IMR-90 (cell line): ENCODE data around the gene SKAP1. TPM values are rescaled to one million over a fixed set of nuclear protein-coding genes. Genes with fewer than 3 reads are reported as not detected.

ENCODE experiments used
- ATAC-seq: fragments of 200-7000 bp; cut with Tn5 transposase; 2 replicates; pipeline ENCODE4 v1.9.1; 2020; ENCODE audit warnings: low read depth, mild to moderate bottlenecking, moderate library complexity
- BruUV-seq: library from RNA; stranded (reverse); fragments of 400-500 nt; replicated peaks from 2 replicates; lab custom pipeline; 2021; lab: Mats Ljungman, UMichigan
- CTCF ChIA-PET: fragments of 300-600 bp; formaldehyde crosslinking; extraction: SDS; loops from one replicate; lab custom pipeline; 2021; ENCODE audit warnings: antibody characterized with exemption; lab: Yijun Ruan, JAX
- POLR2A ChIA-PET: fragments of 300-600 bp; sonication (Branson Sonifier 250); formaldehyde crosslinking; loops from one replicate; lab custom pipeline; 2022; ENCODE audit warnings: antibody characterized with exemption; ENCODE audit not compliant: unreplicated experiment; lab: Charles Lee
- DNase-seq: peaks from one replicate; pipeline ENCODE4 v3.0.0; 2013
- H2AFZ ChIP-seq: replicated peaks from 2 replicates; pipeline ENCODE3; 2013; ENCODE audit warnings: low read length, mild to moderate bottlenecking; ENCODE audit not compliant: poor library complexity
- H2AK5ac ChIP-seq: 2 replicates; pipeline ENCODE4 v1.6.1; 2013; ENCODE audit warnings: low read depth, low read length, inconsistent platforms
- H2AK9ac ChIP-seq: replicated peaks from 2 replicates; pipeline ENCODE3; 2013; ENCODE audit warnings: mild to moderate bottlenecking, low read depth, low read length, moderate library complexity; ENCODE audit not compliant: poor library complexity
- H2BK120ac ChIP-seq: 2 replicates; pipeline ENCODE4 v1.6.1; 2013; ENCODE audit warnings: low read depth, low read length, inconsistent platforms
- H2BK15ac ChIP-seq: 3 replicates; pipeline ENCODE4 v1.6.1; 2013; ENCODE audit warnings: low read depth, low read length, inconsistent platforms
- H2BK20ac ChIP-seq: 2 replicates; pipeline ENCODE4 v1.6.1; 2013; ENCODE audit warnings: low read depth, mild to moderate bottlenecking, inconsistent platforms, low read length, moderate library complexity
- H2BK5ac ChIP-seq: 2 replicates; pipeline ENCODE4 v1.6.1; 2013; ENCODE audit warnings: mild to moderate bottlenecking, low read depth, low read length, inconsistent platforms; ENCODE audit not compliant: poor library complexity, severe bottlenecking
- H3K14ac ChIP-seq: replicated peaks from 2 replicates; pipeline ENCODE4 v1.6.1; 2013; ENCODE audit warnings: low read depth, low read length, inconsistent platforms
- H3K18ac ChIP-seq: 2 replicates; pipeline ENCODE4 v1.6.1; 2013; ENCODE audit warnings: low read depth, low read length, control low read depth
- H3K23ac ChIP-seq: 2 replicates; pipeline ENCODE4 v1.6.1; 2013; ENCODE audit warnings: low read depth, low read length, inconsistent platforms
- H3K27ac ChIP-seq: 2 replicates; pipeline ENCODE4 v1.5.1; 2013; ENCODE audit warnings: mild to moderate bottlenecking, control low read depth, low read length; ENCODE audit not compliant: insufficient read depth
- H3K27me3 ChIP-seq: 2 replicates; pipeline ENCODE4 v1.6.1; 2013; ENCODE audit warnings: low read length; ENCODE audit not compliant: control insufficient read depth, insufficient read depth
- H3K36me3 ChIP-seq: 2 replicates; pipeline ENCODE4 v1.6.1; 2013; ENCODE audit warnings: low read length, mixed read lengths; ENCODE audit not compliant: control insufficient read depth, insufficient read depth
- H3K4ac ChIP-seq: 2 replicates; pipeline ENCODE4 v1.6.1; 2013; ENCODE audit warnings: low read depth, low read length, inconsistent platforms
- H3K4me1 ChIP-seq: 2 replicates; pipeline ENCODE4 v1.6.1; 2013; ENCODE audit warnings: low read length, mixed read lengths; ENCODE audit not compliant: control insufficient read depth, insufficient read depth
- H3K4me2 ChIP-seq: 2 replicates; pipeline ENCODE4 v1.6.1; 2013; ENCODE audit warnings: low read depth, mild to moderate bottlenecking, control low read depth, low read length, moderate library complexity
- H3K4me3 ChIP-seq: 2 replicates; pipeline ENCODE4 v1.5.1; 2013; ENCODE audit warnings: low read depth, mild to moderate bottlenecking, control low read depth, low read length, moderate library complexity; ENCODE audit not compliant: insufficient read depth
- H3K56ac ChIP-seq: 2 replicates; pipeline ENCODE4 v1.6.1; 2013; ENCODE audit warnings: low read length, inconsistent platforms; ENCODE audit not compliant: insufficient read depth; ENCODE audit errors: extremely low read depth
- H3K79me1 ChIP-seq, 2 experiments: 2 replicates each; pipeline ENCODE4 v1.6.1; 2013; ENCODE audit warnings: low read length in 2 of 2, inconsistent platforms in 1 of 2, low read depth in 1 of 2
- H3K9ac ChIP-seq: 2 replicates; pipeline ENCODE4 v1.6.1; 2013; ENCODE audit warnings: low read depth, low read length, control low read depth
- H3K9me1 ChIP-seq: 2 replicates; pipeline ENCODE4 v1.6.1; 2013; ENCODE audit warnings: low read length, inconsistent platforms; ENCODE audit not compliant: insufficient read depth
- H3K9me3 ChIP-seq: 2 replicates; pipeline ENCODE4 v1.6.1; 2013; ENCODE audit warnings: low read length; ENCODE audit not compliant: control insufficient read depth, insufficient read depth
- H4K20me1 ChIP-seq: 2 replicates; pipeline ENCODE4 v1.6.1; 2013; ENCODE audit warnings: low read length, inconsistent platforms; ENCODE audit not compliant: insufficient read depth
- H4K5ac ChIP-seq: 2 replicates; pipeline ENCODE4 v1.6.1; 2013; ENCODE audit warnings: mild to moderate bottlenecking, low read depth, low read length, control low read depth
- H4K8ac ChIP-seq, 2 experiments: 2 replicates each; pipeline ENCODE4 v1.6.1; 2013; ENCODE audit warnings: low read depth in 2 of 2, low read length in 2 of 2, control low read depth in 1 of 2, inconsistent platforms in 1 of 2
- H4K91ac ChIP-seq: 2 replicates; pipeline ENCODE4 v1.6.1; 2013; ENCODE audit warnings: low read depth, low read length, inconsistent platforms; ENCODE audit not compliant: insufficient read depth
- RAD21 ChIP-seq: IDR thresholded peaks from 2 replicates; pipeline ENCODE4 v1.6.1; 2012; ENCODE audit warnings: low read length, improper control_type of control experiment
- WGBS, 2 experiments: methylation state at CpG; one replicate each; pipeline versions ENCODE4 v1.1.5 to v1.1.7; 2013; ENCODE audit warnings: missing lambda C conversion rate in 2 of 2; ENCODE audit not compliant: insufficient read length in 1 of 2; ENCODE audit errors: extremely low coverage in 2 of 2; 5-methylcytosine and 5-hydroxymethylcytosine counted together
- dilution Hi-C: fragments of 300-500 bp; cut with HindIII; formaldehyde crosslinking; loops from one replicate; pipeline ENCODE4 v1.14.3; 2018; ENCODE audit warnings: low sequenced_read_pairs; ENCODE audit not compliant: unreplicated experiment
- in situ Hi-C: fragments of 300-500 bp; cut with MboI; formaldehyde crosslinking; loops from 3 replicates; pipeline ENCODE4 v1.14.3; 2019; ENCODE audit warnings: low sequenced_read_pairs, inconsistent platforms, mixed read lengths
- intact Hi-C: fragments of 100-400 bp; cut with micrococcal nuclease; formaldehyde crosslinking; loops from 2 replicates; pipeline ENCODE4 v1.10.0; 2022
- polyA plus RNA-seq, 3 experiments: library from polyadenylated mRNA; depleted of rRNA; stranded (reverse); fragments of >200 nt; gene quantifications; 2 replicates each; pipeline ENCODE4 v1.2.3, GENCODE V29; 2012; ENCODE audit warnings: low replicate concordance in 1 of 3
- total RNA-seq: library from RNA; depleted of rRNA; stranded (reverse); fragments of >200 nt; gene quantifications from 2 replicates; pipeline ENCODE4 v1.2.3, GENCODE V29; 2012
- TF ChIP-seq, protein P1 (sequence below): conservative IDR thresholded peaks from 2 replicates; pipeline ENCODE4 v1.5.1; 2012; ENCODE audit warnings: mild to moderate bottlenecking, low read depth, low read length, improper control_type of control experiment

The SKAP1 gene
- total and polyA plus RNA-seq, 2 of the 4 experiments (the other 2 are of a cell fraction), result not detected

DNA sequence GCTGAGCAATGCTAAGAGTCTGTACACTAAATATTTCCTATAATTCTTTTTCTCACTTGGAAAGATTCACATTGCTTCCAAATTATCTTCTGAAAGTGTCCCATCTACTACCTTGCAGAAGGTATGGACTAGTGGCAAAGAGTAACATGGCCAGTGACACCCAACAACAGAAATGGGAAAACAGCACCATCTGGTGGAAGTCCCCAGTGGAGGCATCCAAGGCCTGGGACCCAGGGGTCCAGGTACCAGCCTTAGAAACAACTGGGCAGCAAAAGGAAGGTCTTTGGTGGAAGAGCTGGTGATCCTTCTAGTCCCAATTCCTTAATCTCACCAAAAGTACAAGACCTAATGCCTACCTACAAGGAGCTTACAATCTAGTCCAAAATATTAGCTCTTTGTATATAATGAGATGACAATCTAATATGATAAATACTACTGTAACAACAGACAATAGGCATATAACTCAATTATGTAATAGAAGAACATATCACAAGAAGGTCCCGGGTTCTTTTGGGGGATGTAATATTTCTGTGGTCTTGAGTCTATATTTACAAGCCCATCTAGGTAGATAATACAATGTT, 55.3 kb downstream of the SKAP1 start:
- Histone ChIP-seq H2BK5ac (no peak overlapping the region), H3K23ac (no peak overlapping the region), H3K14ac (no peak overlapping the region), H2AK5ac (no peak overlapping the region), H2AFZ (no peak overlapping the region), H3K18ac (no peak overlapping the region), H3K9me3 (no peaks in the 10 kb centered on the region), H4K5ac (no peak overlapping the region), H2BK20ac (no peak overlapping the region), H2BK15ac (no peak overlapping the region), H2AK9ac (no peak overlapping the region), H3K9ac (no peak overlapping the region), H3K4me3 (no peak overlapping the region), H3K27ac (no peak overlapping the region), H3K79me1 (no peaks in the 10 kb centered on the region), H3K27me3 (peaks cover 48% of the 10 kb centered on the region), H4K91ac (no peak overlapping the region), H4K20me1 (no peaks in the 10 kb centered on the region), H3K9me1 (0 out of 2 replicates have a peak, but pooled peaks cover 3% of the 10 kb centered on the region), H3K4me2 (no peak overlapping the region), H4K8ac (no peak overlapping the region), H3K4ac (no peak overlapping the region), H3K4me1 (no peaks in the 10 kb centered on the region), H2BK120ac (no peak overlapping the region), H3K56ac (no peak overlapping the region), H3K36me3 (no peaks in the 10 kb centered on the region)
- dilution Hi-C loops (no loop called here), in situ Hi-C loops (loop anchor here (25.0 kb wide), 1 partner anchor 388 kb away; no protein-coding TSS in a partner anchor), intact Hi-C loops (no loop called here)
- ATAC-seq, result no peak
- no CpG with 5 or more reads among the region's 1 CpG for WGBS, 2 experiments
- CTCF ChIA-PET, result interaction anchor here (1.1 kb wide), 1 partner anchor 16 kb away, joined by 3 read pairs; no protein-coding TSS in a partner anchor
- POLR2A ChIA-PET, result no interaction called here
- DNase-seq, result no peak
- BruUV-seq, result no TSS peak
- TF ChIP-seq RAD21, result no peak
- TF ChIP-seq, protein P1, sequence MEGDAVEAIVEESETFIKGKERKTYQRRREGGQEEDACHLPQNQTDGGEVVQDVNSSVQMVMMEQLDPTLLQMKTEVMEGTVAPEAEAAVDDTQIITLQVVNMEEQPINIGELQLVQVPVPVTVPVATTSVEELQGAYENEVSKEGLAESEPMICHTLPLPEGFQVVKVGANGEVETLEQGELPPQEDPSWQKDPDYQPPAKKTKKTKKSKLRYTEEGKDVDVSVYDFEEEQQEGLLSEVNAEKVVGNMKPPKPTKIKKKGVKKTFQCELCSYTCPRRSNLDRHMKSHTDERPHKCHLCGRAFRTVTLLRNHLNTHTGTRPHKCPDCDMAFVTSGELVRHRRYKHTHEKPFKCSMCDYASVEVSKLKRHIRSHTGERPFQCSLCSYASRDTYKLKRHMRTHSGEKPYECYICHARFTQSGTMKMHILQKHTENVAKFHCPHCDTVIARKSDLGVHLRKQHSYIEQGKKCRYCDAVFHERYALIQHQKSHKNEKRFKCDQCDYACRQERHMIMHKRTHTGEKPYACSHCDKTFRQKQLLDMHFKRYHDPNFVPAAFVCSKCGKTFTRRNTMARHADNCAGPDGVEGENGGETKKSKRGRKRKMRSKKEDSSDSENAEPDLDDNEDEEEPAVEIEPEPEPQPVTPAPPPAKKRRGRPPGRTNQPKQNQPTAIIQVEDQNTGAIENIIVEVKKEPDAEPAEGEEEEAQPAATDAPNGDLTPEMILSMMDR, result 0 out of 2 replicates have a peak, but pooled peaks have one; percentile 12
